Endodermal cell (in vitro differentiated cells): Measurements from ENCODE around the gene SLC6A12. TPM values are rescaled to one million over a fixed set of nuclear protein-coding genes. Genes with fewer than 3 reads are reported as not detected.

Experiments used
- DNase-seq: peaks from one replicate; pipeline ENCODE4 v3.0.0-alpha.2; 2017
- H3K27ac ChIP-seq: 2 replicates; pipeline ENCODE4 v1.5.1; 2013; ENCODE audit warnings: mild to moderate bottlenecking, low read depth, low read length, moderate library complexity
- H3K27me3 ChIP-seq: 2 replicates; pipeline ENCODE4 v1.6.1; 2013; ENCODE audit warnings: mild to moderate bottlenecking, low read length, moderate library complexity; ENCODE audit not compliant: insufficient read depth, control insufficient read depth, poor library complexity, severe bottlenecking
- H3K36me3 ChIP-seq: 2 replicates; pipeline ENCODE4 v1.7.0; 2013; ENCODE audit warnings: mild to moderate bottlenecking, low read length, moderate library complexity; ENCODE audit not compliant: control insufficient read depth, insufficient read depth
- H3K4me1 ChIP-seq: one replicate; pipeline ENCODE4 v1.7.0; 2013; ENCODE audit warnings: low read length; ENCODE audit not compliant: control insufficient read depth, insufficient read depth
- H3K4me3 ChIP-seq: 2 replicates; pipeline ENCODE4 v1.5.1; 2013; ENCODE audit warnings: mild to moderate bottlenecking, low read length, moderate library complexity
- H3K9ac ChIP-seq: 2 replicates; pipeline ENCODE4 v1.6.1; 2013; ENCODE audit warnings: mild to moderate bottlenecking, low read length, moderate library complexity; ENCODE audit not compliant: poor library complexity, severe bottlenecking; ENCODE audit errors: extremely low read depth
- H3K9me3 ChIP-seq: 2 replicates; pipeline ENCODE4 v1.6.1; 2013; ENCODE audit warnings: mild to moderate bottlenecking, low read length, moderate library complexity; ENCODE audit not compliant: control insufficient read depth
- H3K27ac Mint-ChIP-seq: 2 replicates; pipeline ENCODE4 v1.8.0; 2020; ENCODE audit warnings: mixed read lengths
- H3K27me3 Mint-ChIP-seq: 2 replicates; pipeline ENCODE4 v1.8.0; 2021; ENCODE audit warnings: mild to moderate bottlenecking, mixed read lengths; ENCODE audit not compliant: insufficient read depth
- H3K36me3 Mint-ChIP-seq: 2 replicates; pipeline ENCODE4 v1.8.0; 2020; ENCODE audit warnings: low read depth, mixed read lengths
- H3K4me1 Mint-ChIP-seq: 2 replicates; pipeline ENCODE4 v1.8.0; 2020; ENCODE audit warnings: mixed read lengths
- H3K4me3 Mint-ChIP-seq: 2 replicates; pipeline ENCODE4 v1.8.0; 2020; ENCODE audit warnings: mild to moderate bottlenecking, moderate library complexity, mixed read lengths
- H3K9me3 Mint-ChIP-seq: 2 replicates; pipeline ENCODE4 v1.8.0; 2020; ENCODE audit warnings: mild to moderate bottlenecking, mixed read lengths
- CTCF ChIP-seq: fragments of 200-600 bp; sonication (generic); conservative IDR thresholded peaks from 2 replicates; pipeline ENCODE4 v1.5.0; 2021; ENCODE audit warnings: antibody characterized with exemption, mild to moderate bottlenecking
- WGBS, 2 experiments: methylation state at CpG; one replicate each; pipeline versions ENCODE4 v1.1.5 to v1.1.7; 2013; ENCODE audit warnings: missing lambda C conversion rate in 2 of 2, mixed read lengths in 1 of 2; ENCODE audit not compliant: insufficient coverage in 1 of 2, insufficient read length in 1 of 2; 5-methylcytosine and 5-hydroxymethylcytosine counted together
- total RNA-seq, 2 donors: library from RNA; stranded (reverse); fragmentation: NEBNext Ultra II Directional in 1 of 2; extraction: Animal tissue kit (Norgen Biotek cat#: 25700) in 1 of 2; gene quantifications; 2 replicates in 1 of 2; 3 replicates in 1 of 2; pipeline ENCODE4 v1.2.1, GENCODE V29; 2021

The SLC6A12 gene
- total RNA-seq, 2 donors from 2014 or later = 0.58 to 1.3 TPM

- H3K4me3 ChIP-seq = no peak overlapping the region
- WGBS, 2 experiments = 97 to 98% methylated on average over 6 of the region's 6 CpGs
- peaks cover 28% of the 10 kb centered on the region for H3K27me3 ChIP-seq
- no peak for DNase-seq
- Mint-ChIP-seq H3K36me3 (no peaks in the 10 kb centered on the region), H3K27me3 (peaks cover 45% of the 10 kb centered on the region), H3K27ac (no peak overlapping the region), H3K4me1 (peaks cover 58% of the 10 kb centered on the region), H3K4me3 (no peak overlapping the region), H3K9me3 (no peaks in the 10 kb centered on the region)
- no peak overlapping the region for H3K9ac ChIP-seq
- peaks cover 13% of the 10 kb centered on the region for H3K4me1 ChIP-seq
- TF ChIP-seq CTCF = no peak
- H3K9me3 ChIP-seq = no peaks in the 10 kb centered on the region
- no peak overlapping the region for H3K27ac ChIP-seq
- H3K36me3 ChIP-seq = no peaks in the 10 kb centered on the region
These were observed 42.3 kb upstream of the SLC6A12 start for GRCh38 chr12:256225-256624.

- 85 to 100% methylated on average over 1 to 9 of the region's 9 CpGs for WGBS, 2 experiments
These were observed 41.0 kb upstream of the SLC6A12 start for GRCh38 chr12:254912-255311.

GRCh38 chr12:254039-254438 lies 40.1 kb upstream of the SLC6A12 start:
- 63 to 79% methylated on average over 2 to 10 of the region's 10 CpGs for WGBS, 2 experiments
- no peak overlapping the region for H3K27ac Mint-ChIP-seq
- H3K4me1 Mint-ChIP-seq = peaks cover 58% of the 10 kb centered on the region
- peak; percentile 73 for DNase-seq
- H3K27me3 ChIP-seq = peaks cover 16% of the 10 kb centered on the region
- H3K9me3 ChIP-seq = peaks cover under 1% of the 10 kb centered on the region
- H3K27me3 Mint-ChIP-seq = peaks cover 41% of the 10 kb centered on the region
- TF ChIP-seq CTCF = peak; percentile 64
- H3K9me3 Mint-ChIP-seq = peaks cover under 1% of the 10 kb centered on the region
- peak overlapping the region; percentile 13 for H3K4me3 ChIP-seq
- H3K27ac ChIP-seq = no peak overlapping the region
- no peaks in the 10 kb centered on the region for H3K36me3 ChIP-seq
- H3K36me3 Mint-ChIP-seq = no peaks in the 10 kb centered on the region
- peak overlapping the region; percentile 3 for H3K4me3 Mint-ChIP-seq
- H3K4me1 ChIP-seq = peaks cover 13% of the 10 kb centered on the region
- H3K9ac ChIP-seq = no peak overlapping the region

More at GRCh38 chr12:254912-255311, 41.0 kb upstream of the SLC6A12 start:
- H3K9me3 Mint-ChIP-seq = no peaks in the 10 kb centered on the region
- no peak overlapping the region for H3K27ac ChIP-seq
- peaks cover 58% of the 10 kb centered on the region for H3K4me1 Mint-ChIP-seq
- H3K27me3 ChIP-seq = peaks cover 23% of the 10 kb centered on the region
- H3K27ac Mint-ChIP-seq = no peak overlapping the region
- H3K9me3 ChIP-seq = no peaks in the 10 kb centered on the region
- no peaks in the 10 kb centered on the region for H3K36me3 Mint-ChIP-seq
- no peak for TF ChIP-seq CTCF
- no peak overlapping the region for H3K9ac ChIP-seq
- H3K4me3 ChIP-seq = no peak overlapping the region
- no peak for DNase-seq
- H3K4me3 Mint-ChIP-seq = no peak overlapping the region
- peaks cover 41% of the 10 kb centered on the region for H3K27me3 Mint-ChIP-seq
- peaks cover 13% of the 10 kb centered on the region for H3K4me1 ChIP-seq
- H3K36me3 ChIP-seq = no peaks in the 10 kb centered on the region
